ENCODE data around the gene SPAG8.

Gene SPAG8

GRCh38 chr9:35811381-35812024 lies 559 bp downstream of the SPAG8 start:
- in situ Hi-C loops (cut with HindIII; ENCODE audit: low sequenced_read_pairs): no loop called here

GRCh38 chr9:35810122-35810521 lies 1.9 kb downstream of the SPAG8 start:
- in situ Hi-C loops (cut with HindIII; ENCODE audit: low sequenced_read_pairs): no loop called here

GRCh38 chr9:35808433-35808832 lies 3.6 kb downstream of the SPAG8 start:
- in situ Hi-C loops (cut with HindIII; ENCODE audit: low sequenced_read_pairs): no loop called here

GRCh38 chr9:35806101-35806500 lies 6.0 kb downstream of the SPAG8 start:
- in situ Hi-C loops (cut with HindIII; ENCODE audit: low sequenced_read_pairs): no loop called here

- in situ Hi-C loops (cut with HindIII; ENCODE audit: low sequenced_read_pairs): no loop called here
Observed at GRCh38 chr9:35801328-35802128, 10.5 kb downstream of the SPAG8 start.

GRCh38 chr9:35800530-35800929 lies 11.5 kb downstream of the SPAG8 start:
- in situ Hi-C loops (cut with HindIII; ENCODE audit: low sequenced_read_pairs): no loop called here

- in situ Hi-C loops (cut with HindIII; ENCODE audit: low sequenced_read_pairs): no loop called here
Observed at GRCh38 chr9:35798658-35799374, 13.2 kb downstream of the SPAG8 start.

GRCh38 chr9:35797311-35798109 lies 14.6 kb downstream of the SPAG8 start:
- in situ Hi-C loops (cut with HindIII; ENCODE audit: low sequenced_read_pairs): no loop called here

- in situ Hi-C loops (cut with HindIII; ENCODE audit: low sequenced_read_pairs): no loop called here
Observed at GRCh38 chr9:35795695-35796094, 16.4 kb downstream of the SPAG8 start.

- in situ Hi-C loops (cut with HindIII; ENCODE audit: low sequenced_read_pairs): no loop called here
Observed at GRCh38 chr9:35793461-35793860, 18.6 kb downstream of the SPAG8 start.

GRCh38 chr9:35792826-35793225 lies 19.2 kb downstream of the SPAG8 start:
- in situ Hi-C loops (cut with HindIII; ENCODE audit: low sequenced_read_pairs): no loop called here

GRCh38 chr9:35792024-35792813 lies 19.8 kb downstream of the SPAG8 start:
- in situ Hi-C loops (cut with HindIII; ENCODE audit: low sequenced_read_pairs): no loop called here

- in situ Hi-C loops (cut with HindIII; ENCODE audit: low sequenced_read_pairs): no loop called here
Observed at GRCh38 chr9:35791297-35791921, 20.7 kb downstream of the SPAG8 start, which contains the start of gene NPR2. Gene NPR2 (plus strand): TSS chr9:35791591. CDS start chr9:35792409, 818 bp downstream.

- in situ Hi-C loops (cut with HindIII; ENCODE audit: low sequenced_read_pairs): no loop called here
Observed at GRCh38 chr9:35790385-35791296, 21.4 kb downstream of the SPAG8 start.

GRCh38 chr9:35790025-35790384 lies 22.1 kb downstream of the SPAG8 start:
- in situ Hi-C loops (cut with HindIII; ENCODE audit: low sequenced_read_pairs): no loop called here

GRCh38 chr9:35789541-35789940 lies 22.5 kb downstream of the SPAG8 start:
- in situ Hi-C loops (cut with HindIII; ENCODE audit: low sequenced_read_pairs): no loop called here

- in situ Hi-C loops (cut with HindIII; ENCODE audit: low sequenced_read_pairs): no loop called here
Observed at GRCh38 chr9:35783418-35783817, 28.6 kb downstream of the SPAG8 start.

- in situ Hi-C loops (cut with HindIII; ENCODE audit: low sequenced_read_pairs): no loop called here
Observed at GRCh38 chr9:35781066-35781465, 31.0 kb downstream of the SPAG8 start.

- in situ Hi-C loops (cut with HindIII; ENCODE audit: low sequenced_read_pairs): no loop called here
Observed at GRCh38 chr9:35778496-35778895, 33.6 kb downstream of the SPAG8 start.

All from DLD1 (cell line).